Measurements from ENCODE around the gene ENDOD1.

Gene ENDOD1

DNA sequence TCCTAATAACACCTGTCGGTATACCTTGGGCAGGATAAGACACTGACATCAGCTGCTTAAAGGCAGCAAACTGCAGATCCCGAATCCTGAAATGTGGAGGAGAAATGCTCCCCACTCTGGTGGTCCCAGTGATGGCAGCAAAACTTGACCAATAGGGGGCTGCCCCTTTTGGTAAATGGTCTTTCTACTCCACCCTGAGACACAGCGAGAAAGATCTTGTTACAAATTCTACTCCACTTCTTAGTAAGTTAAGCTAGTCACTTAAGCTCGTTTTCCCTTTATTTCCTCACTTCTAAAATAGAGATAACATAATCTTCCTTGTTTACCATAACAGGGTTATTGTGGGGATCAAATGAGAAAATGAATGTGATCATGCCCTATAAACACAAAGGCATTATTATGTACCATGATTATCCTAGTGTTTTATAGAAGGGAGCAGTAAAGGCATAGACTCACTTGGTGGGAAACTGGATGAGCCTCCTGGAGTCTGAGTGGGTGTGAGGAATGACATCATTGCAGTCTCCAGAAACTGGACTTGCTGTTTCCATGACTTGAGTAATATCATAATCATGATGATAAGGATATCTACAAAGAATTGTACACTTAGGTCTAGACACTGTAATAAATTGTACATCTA lies 50.9 kb downstream of the ENDOD1 start:
- H3K4me3 ChIP-seq (ENCODE audit: low read depth, low read length), result no peak overlapping the region
- no peak for DNase-seq (ENCODE audit: low read depth)
- TF ChIP-seq, protein P1, sequence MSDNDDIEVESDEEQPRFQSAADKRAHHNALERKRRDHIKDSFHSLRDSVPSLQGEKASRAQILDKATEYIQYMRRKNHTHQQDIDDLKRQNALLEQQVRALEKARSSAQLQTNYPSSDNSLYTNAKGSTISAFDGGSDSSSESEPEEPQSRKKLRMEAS (IDR thresholded peaks at IDR 0.05; ENCODE audit: low read depth, low read length), result no peak
- TF ChIP-seq, protein P2, sequence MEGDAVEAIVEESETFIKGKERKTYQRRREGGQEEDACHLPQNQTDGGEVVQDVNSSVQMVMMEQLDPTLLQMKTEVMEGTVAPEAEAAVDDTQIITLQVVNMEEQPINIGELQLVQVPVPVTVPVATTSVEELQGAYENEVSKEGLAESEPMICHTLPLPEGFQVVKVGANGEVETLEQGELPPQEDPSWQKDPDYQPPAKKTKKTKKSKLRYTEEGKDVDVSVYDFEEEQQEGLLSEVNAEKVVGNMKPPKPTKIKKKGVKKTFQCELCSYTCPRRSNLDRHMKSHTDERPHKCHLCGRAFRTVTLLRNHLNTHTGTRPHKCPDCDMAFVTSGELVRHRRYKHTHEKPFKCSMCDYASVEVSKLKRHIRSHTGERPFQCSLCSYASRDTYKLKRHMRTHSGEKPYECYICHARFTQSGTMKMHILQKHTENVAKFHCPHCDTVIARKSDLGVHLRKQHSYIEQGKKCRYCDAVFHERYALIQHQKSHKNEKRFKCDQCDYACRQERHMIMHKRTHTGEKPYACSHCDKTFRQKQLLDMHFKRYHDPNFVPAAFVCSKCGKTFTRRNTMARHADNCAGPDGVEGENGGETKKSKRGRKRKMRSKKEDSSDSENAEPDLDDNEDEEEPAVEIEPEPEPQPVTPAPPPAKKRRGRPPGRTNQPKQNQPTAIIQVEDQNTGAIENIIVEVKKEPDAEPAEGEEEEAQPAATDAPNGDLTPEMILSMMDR (IDR thresholded peaks at IDR 0.05; ENCODE audit: low read depth, low read length), result no peak
- TF ChIP-seq MYC (IDR thresholded peaks at IDR 0.05; ENCODE audit: low read depth, low read length), result no peak
- TF ChIP-seq POLR2A (IDR thresholded peaks at IDR 0.05; ENCODE audit: extremely low read depth, insufficient read length), result no peak

DNA sequence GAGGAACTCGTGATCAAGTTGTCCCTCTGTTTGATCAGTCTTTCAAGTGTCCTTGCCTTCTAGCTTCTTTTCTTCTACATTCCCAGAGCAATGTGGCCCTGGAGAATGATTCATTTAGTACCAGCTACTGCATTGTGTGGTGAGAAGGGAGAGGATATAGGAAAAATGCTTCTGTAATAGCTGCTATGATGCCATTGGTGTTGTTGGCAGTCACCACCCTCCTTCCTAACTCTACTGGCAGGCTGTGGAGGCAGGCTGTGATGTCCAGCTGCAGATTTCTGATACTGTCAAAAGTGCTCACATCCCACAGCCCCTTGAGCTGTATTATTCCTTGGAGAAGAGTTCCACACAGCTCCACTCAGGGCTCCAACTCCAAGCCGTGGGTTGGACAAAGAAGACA lies 52.8 kb downstream of the ENDOD1 start:
- no peak overlapping the region for H3K4me3 ChIP-seq (ENCODE audit: low read depth, low read length)
- no peak for DNase-seq (ENCODE audit: low read depth)
- TF ChIP-seq, protein P1 (IDR thresholded peaks at IDR 0.05; ENCODE audit: low read depth, low read length), result no peak
- TF ChIP-seq POLR2A (IDR thresholded peaks at IDR 0.05; ENCODE audit: extremely low read depth, insufficient read length) (no peak), MYC (IDR thresholded peaks at IDR 0.05; ENCODE audit: low read depth, low read length) (no peak)
- TF ChIP-seq, protein P2 (IDR thresholded peaks at IDR 0.05; ENCODE audit: low read depth, low read length), result no peak

DNA sequence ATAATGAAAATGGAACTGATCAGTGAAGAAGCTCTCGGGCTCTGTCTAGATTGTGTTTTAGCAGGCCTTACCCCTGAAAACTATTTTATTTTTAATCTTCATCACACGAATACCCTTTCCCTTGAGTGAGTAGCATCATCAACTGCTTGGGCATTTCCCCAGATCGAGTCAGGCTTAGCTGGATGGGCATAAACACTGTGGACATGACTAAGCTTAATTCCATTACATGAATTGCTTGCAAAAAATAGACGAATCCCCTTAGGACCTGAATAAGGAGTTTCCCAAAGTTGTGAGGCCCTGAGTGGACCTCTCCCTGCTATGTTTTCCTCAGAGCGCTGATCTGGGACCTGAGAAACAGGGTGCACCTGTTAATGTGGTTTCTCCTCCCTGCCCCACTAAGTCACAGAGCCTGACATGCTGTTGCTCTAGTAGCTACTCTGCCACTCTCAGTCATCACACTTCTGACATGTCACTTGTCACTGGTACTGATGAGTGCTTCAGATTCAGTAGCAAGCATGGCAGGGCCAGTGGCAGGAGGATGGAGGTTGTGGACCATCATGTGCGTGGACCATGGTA lies 53.5 kb downstream of the ENDOD1 start:
- TF ChIP-seq, protein P1 (IDR thresholded peaks at IDR 0.05; ENCODE audit: low read depth, low read length), result no peak
- TF ChIP-seq, protein P2 (IDR thresholded peaks at IDR 0.05; ENCODE audit: low read depth, low read length), result no peak
- TF ChIP-seq MYC (IDR thresholded peaks at IDR 0.05; ENCODE audit: low read depth, low read length) (no peak), POLR2A (IDR thresholded peaks at IDR 0.05; ENCODE audit: extremely low read depth, insufficient read length) (no peak)
- no peak for DNase-seq (ENCODE audit: low read depth)
- no peak overlapping the region for H3K4me3 ChIP-seq (ENCODE audit: low read depth, low read length)

DNA sequence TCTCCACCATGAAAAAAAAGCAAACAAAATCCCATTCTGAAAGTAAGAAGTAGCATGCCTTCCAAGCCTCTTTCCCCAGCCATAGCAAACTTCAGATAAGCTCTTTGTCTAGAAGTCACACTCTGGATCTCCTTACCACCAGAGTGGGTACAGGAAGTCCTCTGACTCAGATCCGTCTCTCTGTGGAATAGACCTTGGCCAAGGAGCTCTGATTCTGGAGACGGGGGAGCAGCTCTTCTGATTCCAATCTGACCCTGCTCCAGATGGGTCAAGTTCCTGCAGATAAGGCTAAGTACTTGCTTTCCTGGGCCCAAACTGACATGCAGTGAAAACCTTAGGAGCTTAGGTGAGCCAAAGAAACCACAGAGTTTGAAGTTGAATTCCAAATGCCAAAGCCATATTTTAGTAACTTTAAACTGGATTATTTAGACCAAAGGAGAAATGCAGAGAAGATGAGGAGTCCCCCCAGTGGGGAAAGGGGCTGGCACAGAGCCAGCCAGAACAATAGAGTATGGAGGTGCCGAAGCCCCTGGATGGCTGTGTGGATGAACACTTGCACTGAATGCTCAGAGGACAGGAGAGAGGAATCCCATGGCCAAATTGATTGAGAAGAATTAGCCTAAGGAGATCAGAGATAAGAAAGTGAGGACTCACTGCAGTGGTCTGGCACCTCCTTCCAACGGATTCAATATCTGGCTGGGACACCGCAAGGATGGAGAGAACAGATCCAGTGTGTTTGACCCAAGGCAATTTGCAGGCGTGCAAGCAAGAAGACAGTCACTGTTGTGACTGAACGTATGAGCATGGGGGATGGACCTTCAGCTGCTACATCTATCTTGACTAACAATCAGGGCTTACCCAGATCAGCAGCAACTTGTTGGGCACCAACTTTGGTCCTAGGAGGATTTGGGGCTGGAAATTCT lies 54.9 kb downstream of the ENDOD1 start:
- no peak for DNase-seq (ENCODE audit: low read depth)
- TF ChIP-seq POLR2A (IDR thresholded peaks at IDR 0.05; ENCODE audit: extremely low read depth, insufficient read length), result no peak
- no peak for TF ChIP-seq MYC (IDR thresholded peaks at IDR 0.05; ENCODE audit: low read depth, low read length)
- TF ChIP-seq, protein P1 (IDR thresholded peaks at IDR 0.05; ENCODE audit: low read depth, low read length), result no peak
- TF ChIP-seq, protein P2 (IDR thresholded peaks at IDR 0.05; ENCODE audit: low read depth, low read length), result no peak
- H3K4me3 ChIP-seq (ENCODE audit: low read depth, low read length), result no peak overlapping the region

DNA sequence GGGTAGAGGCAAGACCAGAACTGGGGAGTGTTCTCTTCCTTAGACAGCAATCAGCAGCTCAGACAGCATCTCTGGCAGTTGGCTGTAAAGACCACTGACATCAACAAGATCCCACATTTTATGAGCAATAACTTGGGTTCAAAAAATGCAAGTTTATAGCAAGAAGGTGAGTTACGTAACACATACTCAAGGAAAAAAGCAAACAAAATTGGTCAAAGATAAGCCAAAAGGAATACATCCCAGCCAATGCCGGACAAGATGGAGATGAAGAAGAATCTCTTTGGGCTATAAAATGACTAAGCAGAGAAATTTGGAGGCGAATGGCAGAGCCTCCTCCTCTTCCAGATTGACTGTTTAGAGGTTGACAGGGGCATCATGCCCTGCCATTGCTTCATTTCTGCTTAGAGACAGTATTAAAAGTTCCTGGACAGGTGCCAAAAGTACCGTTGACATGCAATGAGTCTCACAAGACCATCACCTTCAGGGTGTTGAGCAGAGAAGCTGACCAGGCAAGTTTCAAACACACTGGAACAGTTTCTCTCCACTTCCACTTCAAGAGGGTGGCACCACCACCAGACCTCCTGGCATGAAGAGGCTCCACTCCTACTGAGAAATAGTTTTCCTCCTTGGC lies 55.9 kb downstream of the ENDOD1 start:
- TF ChIP-seq MYC (IDR thresholded peaks at IDR 0.05; ENCODE audit: low read depth, low read length), result no peak
- TF ChIP-seq, protein P2 (IDR thresholded peaks at IDR 0.05; ENCODE audit: low read depth, low read length), result no peak
- TF ChIP-seq, protein P1 (IDR thresholded peaks at IDR 0.05; ENCODE audit: low read depth, low read length), result no peak
- no peak for TF ChIP-seq POLR2A (IDR thresholded peaks at IDR 0.05; ENCODE audit: extremely low read depth, insufficient read length)
- no peak overlapping the region for H3K4me3 ChIP-seq (ENCODE audit: low read depth, low read length)
- DNase-seq (ENCODE audit: low read depth), result no peak

All from NB4 (cell line).